GM18505 (cell line): Measurements from ENCODE around the gene TMED3.

Experiments used
- ATAC-seq: cut with Tn5 transposase; IDR thresholded peaks from one replicate; pipeline ENCODE4 v1.9.1; 2021; ENCODE audit not compliant: unreplicated experiment
- POLR2A ChIP-seq: IDR thresholded peaks from 4 replicates; pipeline ENCODE4 v1.6.1; 2011; ENCODE audit warnings: borderline replicate concordance; ENCODE audit not compliant: insufficient read depth, insufficient read length; ENCODE audit errors: extremely low read depth

TMED3 gene

GRCh38 chr15:79332824-79333510 lies 22.1 kb downstream of the TMED3 start:
- ATAC-seq: no peak
- TF ChIP-seq POLR2A: no peak

DNA sequence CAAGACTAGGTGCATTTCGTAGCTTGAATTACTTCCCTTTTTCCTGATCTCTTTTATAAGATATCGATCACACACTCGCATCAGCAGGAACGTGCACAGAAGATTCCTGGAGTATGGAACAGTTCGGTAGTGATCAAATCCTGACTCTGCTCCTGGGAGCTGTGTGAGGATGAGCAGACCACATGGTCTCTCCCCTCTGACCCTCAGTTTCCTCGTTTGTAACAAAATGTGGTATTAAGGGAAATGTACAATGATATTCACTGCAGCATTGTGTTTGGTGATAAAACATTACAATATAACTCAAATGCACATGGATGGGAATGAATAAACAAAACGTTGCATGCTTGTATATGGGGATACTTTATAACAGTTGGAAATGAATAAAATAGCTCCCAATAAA lies 26.7 kb downstream of the TMED3 start:
- TF ChIP-seq POLR2A: no peak
- ATAC-seq: no peak

DNA sequence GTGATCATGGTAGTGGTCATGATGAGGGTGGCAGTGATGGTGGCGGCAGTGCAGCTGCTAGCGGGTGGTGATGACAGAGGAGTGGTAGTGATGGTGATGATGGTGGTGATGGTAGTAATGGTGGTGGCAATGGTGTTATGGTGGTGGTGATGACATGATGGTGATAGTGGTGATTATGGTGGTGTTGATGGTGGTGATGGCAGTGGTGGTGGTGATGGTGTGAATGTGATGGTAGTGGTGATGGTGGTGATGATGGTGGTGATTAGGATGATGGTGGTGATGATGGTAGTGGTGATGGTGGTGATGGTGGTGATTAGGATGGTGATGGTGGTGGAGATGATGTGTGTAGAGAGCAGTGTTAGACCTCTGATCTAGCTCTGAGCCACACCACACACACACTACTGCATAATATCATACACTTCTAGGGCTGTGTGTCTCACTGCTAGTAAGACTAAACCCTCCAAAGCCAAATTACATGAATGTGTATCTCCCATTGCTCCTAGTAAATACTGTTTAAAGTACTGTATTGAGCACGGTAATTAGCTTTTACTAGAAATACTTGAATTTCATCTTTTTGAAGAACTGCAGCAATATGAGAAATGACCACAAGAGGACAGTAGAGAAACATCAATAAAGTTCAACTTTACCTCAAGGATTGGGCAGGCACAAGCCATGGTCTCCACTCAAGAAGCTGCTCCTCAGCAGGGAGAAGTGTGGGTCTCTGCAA lies 28.8 kb downstream of the TMED3 start:
- no peak for ATAC-seq
- TF ChIP-seq POLR2A: no peak

GRCh38 chr15:79340315-79340602 lies 29.3 kb downstream of the TMED3 start:
- ATAC-seq: no peak
- TF ChIP-seq POLR2A: no peak

- TF ChIP-seq POLR2A: no peak
- ATAC-seq: no peak
Measured at GRCh38 chr15:79341396-79341795, 30.5 kb downstream of the TMED3 start.

GRCh38 chr15:79349525-79349924 lies 38.6 kb downstream of the TMED3 start:
- no peak for TF ChIP-seq POLR2A
- ATAC-seq: no peak

- TF ChIP-seq POLR2A: no peak
- ATAC-seq: no peak
Measured at GRCh38 chr15:79352206-79352605, 41.3 kb downstream of the TMED3 start.

- TF ChIP-seq POLR2A: no peak
- no peak for ATAC-seq
Measured at GRCh38 chr15:79357566-79357965, 46.7 kb downstream of the TMED3 start.

DNA sequence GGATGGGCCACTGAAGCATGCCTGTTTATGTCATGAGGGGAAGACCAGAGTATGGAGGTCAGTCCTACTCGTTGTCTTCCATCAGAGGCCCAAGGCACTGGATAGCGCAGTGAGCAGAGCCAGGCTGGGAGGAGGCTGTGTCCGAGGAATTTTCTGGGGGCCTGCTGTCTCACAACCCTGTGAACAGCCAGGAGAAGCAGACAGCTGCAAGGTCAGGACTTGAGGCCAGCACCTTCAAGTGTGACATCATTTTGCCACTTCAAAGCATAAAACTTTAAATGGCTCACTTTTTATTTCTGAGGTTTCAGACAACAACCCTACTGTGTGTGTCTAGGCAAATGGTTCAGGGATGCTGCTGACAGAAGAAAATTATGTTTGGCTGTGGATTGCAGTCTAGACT lies 47.2 kb downstream of the TMED3 start:
- ATAC-seq: no peak

DNA sequence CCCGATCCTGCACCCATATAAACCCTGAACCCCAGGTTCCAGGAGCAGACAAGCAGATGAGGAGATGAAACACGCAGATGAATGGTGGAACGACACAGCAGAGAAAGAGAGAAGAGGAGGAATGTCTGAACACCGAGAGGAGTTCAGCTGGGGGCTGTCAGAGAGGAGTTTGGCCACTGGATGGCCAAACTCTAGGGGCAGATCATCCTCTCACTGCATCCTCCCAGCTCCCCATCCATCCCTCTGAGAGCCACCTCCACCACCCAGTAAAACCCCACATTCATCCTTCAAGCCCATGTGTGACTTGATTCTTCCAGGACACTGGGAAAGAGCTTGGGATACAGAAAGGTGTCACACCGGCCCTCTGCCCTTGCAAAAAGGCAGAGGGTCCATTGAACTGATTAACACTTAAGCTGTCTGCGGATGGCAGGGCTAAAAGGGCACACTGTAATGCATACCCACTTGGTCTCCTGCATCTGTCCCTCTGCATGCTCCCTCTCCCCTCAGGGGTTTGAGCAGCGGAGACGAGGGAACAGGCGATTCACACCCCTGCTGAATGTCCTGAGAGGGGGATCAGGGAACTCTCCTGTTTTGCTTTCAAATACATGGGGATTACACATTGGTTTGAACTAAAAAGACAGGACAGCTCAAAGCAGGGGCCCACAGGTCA lies 53.8 kb downstream of the TMED3 start:
- no peak for ATAC-seq
- TF ChIP-seq POLR2A: no peak

More for the DNA sequence above, 47.2 kb downstream of the TMED3 start:
- no peak for TF ChIP-seq POLR2A

DNA sequence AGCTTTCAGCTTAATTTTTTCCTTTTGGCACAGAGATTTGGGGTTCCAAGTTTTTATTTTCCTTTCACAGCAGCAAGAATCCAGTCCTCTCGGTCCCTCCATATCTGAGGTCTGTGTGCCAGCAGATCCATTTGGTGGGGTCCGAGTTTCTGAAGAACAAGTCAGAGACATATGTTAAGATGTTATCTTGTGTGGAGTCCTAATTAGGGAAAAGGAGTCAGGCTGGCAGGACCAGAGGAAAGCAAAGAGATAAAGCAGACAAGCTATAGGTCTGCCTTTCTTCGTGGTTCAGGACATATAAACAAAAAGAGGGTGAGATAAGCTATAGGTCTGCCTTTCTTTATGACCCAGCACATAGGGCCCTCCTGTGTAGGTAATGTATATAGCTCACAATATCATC lies 54.9 kb downstream of the TMED3 start:
- TF ChIP-seq POLR2A: no peak
- ATAC-seq: no peak

DNA sequence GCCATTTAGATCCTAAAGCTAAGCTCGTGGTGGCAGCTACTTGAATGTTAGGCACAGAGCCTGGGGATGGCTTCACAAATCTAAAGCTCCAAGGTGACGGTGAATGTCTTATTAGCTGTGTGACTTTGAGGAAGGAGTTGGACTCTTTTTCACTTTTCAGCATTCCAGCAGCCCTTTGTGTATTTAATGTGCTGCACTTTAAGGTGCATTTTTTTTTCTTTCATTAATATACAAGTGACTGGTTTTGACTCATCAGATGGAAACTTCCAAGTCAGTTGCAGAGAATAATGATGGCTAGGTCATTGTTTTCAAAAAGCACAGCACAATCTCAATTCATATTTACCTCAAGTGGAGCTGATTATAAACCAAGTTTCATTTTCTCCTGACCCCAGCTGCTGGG lies 55.8 kb downstream of the TMED3 start:
- TF ChIP-seq POLR2A: no peak
- ATAC-seq: no peak

- ATAC-seq: no peak
- TF ChIP-seq POLR2A: no peak
Measured at GRCh38 chr15:79370716-79371115, 59.8 kb downstream of the TMED3 start.

- TF ChIP-seq POLR2A: no peak
- ATAC-seq: no peak
Measured at GRCh38 chr15:79371591-79371990, 60.7 kb downstream of the TMED3 start.

DNA sequence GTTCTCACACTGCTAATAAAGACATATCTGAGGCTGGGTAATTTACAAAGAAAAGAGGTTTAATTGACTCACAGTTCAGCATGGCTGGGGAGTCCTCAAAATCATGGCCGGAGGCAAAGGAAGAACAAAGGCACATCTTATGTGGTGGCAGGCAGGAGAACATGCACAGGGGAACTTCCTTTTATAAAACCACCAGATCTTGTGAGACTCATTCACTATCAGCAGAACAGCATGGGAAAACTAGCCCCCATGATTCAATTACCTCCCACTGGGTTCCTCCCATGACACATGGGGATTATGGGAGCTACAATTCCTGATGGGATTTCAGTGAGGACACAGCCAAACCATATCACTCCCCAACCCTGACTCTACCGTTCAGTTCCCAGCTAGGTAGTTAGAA lies 61.5 kb downstream of the TMED3 start:
- no peak for ATAC-seq
- TF ChIP-seq POLR2A: no peak
